Neural cell (in vitro differentiated cells): ENCODE data around the gene WDR1. TPM values are rescaled to one million over a fixed set of nuclear protein-coding genes. Genes with fewer than 3 reads are reported as not detected.

Experiments
- H2AFZ ChIP-seq: fragments of 200-600, 300-800 bp; sonication (generic), shearing (Covaris generic); 2 replicates; pipeline ENCODE4 v1.6.0; 2014; ENCODE audit warnings: low read depth, mild to moderate bottlenecking, antibody characterized with exemption, low read length, moderate library complexity
- H3F3A ChIP-seq: fragments of 200-600 bp; shearing (Covaris generic); 2 replicates; pipeline ENCODE4 v1.6.1; 2016; ENCODE audit warnings: mild to moderate bottlenecking, moderate library complexity, mixed read lengths, antibody characterized with exemption, low read length; ENCODE audit not compliant: insufficient read depth, poor library complexity, severe bottlenecking
- H3K27ac ChIP-seq: fragments of 200-600, 300-800 bp; sonication (generic), shearing (Covaris generic); 2 replicates; pipeline ENCODE4 v1.5.1; 2014; ENCODE audit warnings: mild to moderate bottlenecking, low read length, moderate library complexity
- H3K27me3 ChIP-seq: fragments of 300-800, 200-600 bp; sonication (generic), shearing (Covaris generic); 2 replicates; pipeline ENCODE4 v1.6.0; 2014; ENCODE audit warnings: mild to moderate bottlenecking, low read depth, low read length, moderate library complexity; ENCODE audit not compliant: insufficient read depth
- H3K36me3 ChIP-seq: fragments of 300-800, 200-600 bp; sonication (generic), shearing (Covaris generic); 2 replicates; pipeline ENCODE4 v1.5.1; 2014; ENCODE audit warnings: mild to moderate bottlenecking, antibody characterized with exemption, low read length, moderate library complexity; ENCODE audit not compliant: insufficient read depth
- H3K4me2 ChIP-seq: fragments of 300-800, 200-600 bp; sonication (generic), shearing (Covaris generic); 2 replicates; pipeline ENCODE4 v1.6.0; 2014; ENCODE audit warnings: mild to moderate bottlenecking, low read length
- H3K4me3 ChIP-seq: fragments of 300-800, 200-600 bp; sonication (generic), shearing (Covaris generic); 2 replicates; pipeline ENCODE4 v1.5.1; 2014; ENCODE audit warnings: mild to moderate bottlenecking, low read length, moderate library complexity
- H3K79me2 ChIP-seq: fragments of 200-600 bp; shearing (Covaris generic); replicated peaks from 2 replicates; pipeline ENCODE4 v1.6.0; 2014; ENCODE audit warnings: mild to moderate bottlenecking, low read length, moderate library complexity; ENCODE audit not compliant: insufficient read depth
- H3K9ac ChIP-seq: fragments of 300-800, 200-600 bp; sonication (generic), shearing (Covaris generic); 2 replicates; pipeline ENCODE4 v1.6.1; 2016; ENCODE audit warnings: mild to moderate bottlenecking, low read length, mixed read lengths
- H3K9me2 ChIP-seq: fragments of 200-600 bp; shearing (Covaris generic); 2 replicates; pipeline ENCODE4 v1.6.1; 2016; ENCODE audit warnings: mild to moderate bottlenecking, low read length, mixed read lengths; ENCODE audit not compliant: insufficient read depth
- H3K9me3 ChIP-seq: fragments of 200-600, 300-800 bp; sonication (generic), shearing (Covaris generic); 2 replicates; pipeline ENCODE4 v1.6.1; 2016; ENCODE audit warnings: mild to moderate bottlenecking, mixed run types, low read length, moderate library complexity, mixed read lengths
- H4K20me1 ChIP-seq: fragments of 200-600 bp; shearing (Covaris generic); 2 replicates; pipeline ENCODE4 v1.6.1; 2016; ENCODE audit warnings: mild to moderate bottlenecking, mixed run types; ENCODE audit not compliant: insufficient read depth
- EP300 ChIP-seq: fragments of 450-650 bp; conservative IDR thresholded peaks from 2 replicates; pipeline ENCODE4 v1.6.1; 2014; ENCODE audit warnings: antibody characterized with exemption, mild to moderate bottlenecking, moderate library complexity; ENCODE audit not compliant: poor library complexity, severe bottlenecking
- EZH2 ChIP-seq: fragments of 200-600, 300-800 bp; shearing (Covaris generic), sonication (generic); IDR thresholded peaks from 2 replicates; pipeline ENCODE4 v1.6.1; 2014; ENCODE audit warnings: antibody characterized with exemption, low read length, borderline replicate concordance, mild to moderate bottlenecking; ENCODE audit not compliant: insufficient read depth, poor library complexity, severe bottlenecking
- MXI1 ChIP-seq: fragments of 450-650 bp; conservative IDR thresholded peaks from 2 replicates; pipeline ENCODE4 v1.6.1; 2014; ENCODE audit warnings: antibody characterized with exemption, mild to moderate bottlenecking; ENCODE audit not compliant: poor library complexity, severe bottlenecking
- POLR2AphosphoS5 ChIP-seq: IDR thresholded peaks from 2 replicates; pipeline ENCODE4 v1.6.1; 2012
- RAD21 ChIP-seq: fragments of 450-650 bp; conservative IDR thresholded peaks from 2 replicates; pipeline ENCODE4 v1.6.1; 2014; ENCODE audit warnings: antibody characterized with exemption, mild to moderate bottlenecking, moderate library complexity
- REST ChIP-seq: IDR thresholded peaks from 2 replicates; pipeline ENCODE4 v1.6.1; 2012; ENCODE audit warnings: borderline replicate concordance
- SMC3 ChIP-seq: fragments of 450-650 bp; conservative IDR thresholded peaks from 2 replicates; pipeline ENCODE4 v1.6.1; 2014; ENCODE audit warnings: antibody characterized with exemption, mild to moderate bottlenecking, moderate library complexity; ENCODE audit not compliant: poor library complexity
- TAF1 ChIP-seq: IDR thresholded peaks from 2 replicates; pipeline ENCODE4 v1.6.1; 2012; ENCODE audit warnings: low read depth
- polyA plus RNA-seq: library from polyadenylated mRNA; depleted of rRNA; stranded (reverse); fragments of >200 nt; gene quantifications from 2 replicates; pipeline ENCODE4 v1.2.3, GENCODE V29; 2014
- TF ChIP-seq, protein P1 (sequence below): fragments of 450-650 bp; IDR thresholded peaks from 2 replicates; pipeline ENCODE4 v1.5.1; 2014; ENCODE audit warnings: antibody characterized with exemption, mild to moderate bottlenecking, moderate library complexity; ENCODE audit not compliant: poor library complexity, severe bottlenecking

The WDR1 gene
- polyA plus RNA-seq, 1 donor from 2014 or later = 106 TPM

- H3K27ac ChIP-seq = no peak overlapping the region
- H3K9me2 ChIP-seq = no peaks in the 10 kb centered on the region
- H3K36me3 ChIP-seq = peaks cover 5% of the 10 kb centered on the region
- TF ChIP-seq TAF1 (no peak), MXI1 (no peak), POLR2AphosphoS5 (no peak), EZH2 (no peak), EP300 (no peak), REST (no peak), RAD21 (no peak), SMC3 (no peak)
- TF ChIP-seq, protein P1, sequence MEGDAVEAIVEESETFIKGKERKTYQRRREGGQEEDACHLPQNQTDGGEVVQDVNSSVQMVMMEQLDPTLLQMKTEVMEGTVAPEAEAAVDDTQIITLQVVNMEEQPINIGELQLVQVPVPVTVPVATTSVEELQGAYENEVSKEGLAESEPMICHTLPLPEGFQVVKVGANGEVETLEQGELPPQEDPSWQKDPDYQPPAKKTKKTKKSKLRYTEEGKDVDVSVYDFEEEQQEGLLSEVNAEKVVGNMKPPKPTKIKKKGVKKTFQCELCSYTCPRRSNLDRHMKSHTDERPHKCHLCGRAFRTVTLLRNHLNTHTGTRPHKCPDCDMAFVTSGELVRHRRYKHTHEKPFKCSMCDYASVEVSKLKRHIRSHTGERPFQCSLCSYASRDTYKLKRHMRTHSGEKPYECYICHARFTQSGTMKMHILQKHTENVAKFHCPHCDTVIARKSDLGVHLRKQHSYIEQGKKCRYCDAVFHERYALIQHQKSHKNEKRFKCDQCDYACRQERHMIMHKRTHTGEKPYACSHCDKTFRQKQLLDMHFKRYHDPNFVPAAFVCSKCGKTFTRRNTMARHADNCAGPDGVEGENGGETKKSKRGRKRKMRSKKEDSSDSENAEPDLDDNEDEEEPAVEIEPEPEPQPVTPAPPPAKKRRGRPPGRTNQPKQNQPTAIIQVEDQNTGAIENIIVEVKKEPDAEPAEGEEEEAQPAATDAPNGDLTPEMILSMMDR = no peak
- no peaks in the 10 kb centered on the region for H3K27me3 ChIP-seq
- H3K4me3 ChIP-seq = no peak overlapping the region
- H2AFZ ChIP-seq = no peak overlapping the region
- H3F3A ChIP-seq = no peaks in the 10 kb centered on the region
- no peaks in the 10 kb centered on the region for H4K20me1 ChIP-seq
- no peaks in the 10 kb centered on the region for H3K79me2 ChIP-seq
- no peak overlapping the region for H3K4me2 ChIP-seq
- H3K9me3 ChIP-seq = no peaks in the 10 kb centered on the region
- H3K9ac ChIP-seq = no peak overlapping the region
These were observed 30.0 kb downstream of the WDR1 start for GRCh38 chr4:10086506-10087120.

DNA sequence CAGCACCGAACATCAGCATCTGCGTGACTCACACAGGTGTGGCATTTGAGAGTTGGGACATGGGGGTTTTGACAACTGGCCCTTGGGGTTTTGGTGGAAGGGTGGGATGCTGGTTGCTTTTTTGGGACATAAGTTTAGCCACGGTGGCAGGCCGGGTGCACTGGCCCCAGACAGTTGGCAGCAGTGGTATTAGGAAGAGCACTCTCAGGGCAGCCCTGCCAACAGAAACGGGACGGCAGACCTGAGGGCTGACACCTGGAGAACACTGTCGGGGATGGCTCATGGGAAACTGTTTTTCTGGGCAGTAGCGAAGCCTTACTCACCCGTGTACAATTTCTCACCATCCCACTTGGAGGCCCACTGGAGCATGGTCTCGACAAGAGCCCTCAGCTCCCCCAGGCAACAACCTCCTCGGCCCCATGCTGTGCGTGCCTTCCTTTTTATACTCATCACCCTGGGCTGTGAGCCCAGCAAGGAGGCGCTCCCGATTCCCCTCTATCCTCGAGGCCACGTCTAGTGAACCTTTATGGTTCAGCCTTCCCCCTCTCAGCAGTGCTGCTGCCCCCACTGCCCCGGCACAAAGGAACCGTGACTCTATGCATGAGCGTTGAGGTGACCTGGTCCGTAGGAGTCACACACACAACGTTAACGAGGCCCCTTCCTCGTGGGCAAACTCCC is 30.6 kb downstream of the WDR1 start:
- H2AFZ ChIP-seq = no peak overlapping the region
- no peak overlapping the region for H3K27ac ChIP-seq
- no peaks in the 10 kb centered on the region for H3K9me2 ChIP-seq
- TF ChIP-seq RAD21 (no peak), EZH2 (no peak), POLR2AphosphoS5 (no peak), SMC3 (no peak), EP300 (no peak), MXI1 (no peak), REST (no peak), TAF1 (no peak)
- TF ChIP-seq, protein P1 = no peak
- H3K79me2 ChIP-seq = no peaks in the 10 kb centered on the region
- H3K9me3 ChIP-seq = no peaks in the 10 kb centered on the region
- H3K4me3 ChIP-seq = no peak overlapping the region
- no peak overlapping the region for H3K9ac ChIP-seq
- no peaks in the 10 kb centered on the region for H3F3A ChIP-seq
- H3K4me2 ChIP-seq = no peak overlapping the region
- H3K27me3 ChIP-seq = no peaks in the 10 kb centered on the region
- H3K36me3 ChIP-seq = peaks cover 5% of the 10 kb centered on the region
- H4K20me1 ChIP-seq = no peaks in the 10 kb centered on the region
